Skeletal muscle satellite cell (primary cell): ENCODE measurements around the gene MAN2C1.

Source experiments
- H3K27me3 ChIP-seq: 2 replicates; pipeline ENCODE4 v1.7.0; 2013; ENCODE audit warnings: low read length; ENCODE audit not compliant: control insufficient read depth, insufficient read depth
- H3K36me3 ChIP-seq: 2 replicates; pipeline ENCODE4 v1.7.0; 2013; ENCODE audit warnings: mild to moderate bottlenecking, control low read depth, low read length; ENCODE audit not compliant: insufficient read depth
- H3K4me1 ChIP-seq: 2 replicates; pipeline ENCODE4 v1.7.0; 2013; ENCODE audit warnings: low read length; ENCODE audit not compliant: control insufficient read depth, insufficient read depth
- H3K4me2 ChIP-seq: 2 replicates; pipeline ENCODE4 v1.7.0; 2013; ENCODE audit warnings: mild to moderate bottlenecking, low read length
- H3K4me3 ChIP-seq: 2 replicates; pipeline ENCODE4 v1.7.0; 2013; ENCODE audit warnings: low read length
- H3K9ac ChIP-seq: 2 replicates; pipeline ENCODE4 v1.7.0; 2013; ENCODE audit warnings: mild to moderate bottlenecking, low read depth, low read length, moderate library complexity
- H3K9me3 ChIP-seq: replicated peaks from 2 replicates; pipeline ENCODE4 v1.7.0; 2013; ENCODE audit warnings: mild to moderate bottlenecking, control low read depth, low read length

MAN2C1 gene

GRCh38 chr15:75360391-75360790 is 8.0 kb downstream of the MAN2C1 start:
- H3K4me3 ChIP-seq = no peak overlapping the region
- no peaks in the 10 kb centered on the region for H3K9me3 ChIP-seq
- no peaks in the 10 kb centered on the region for H3K4me1 ChIP-seq
- peaks cover 50% of the 10 kb centered on the region for H3K36me3 ChIP-seq
- H3K27me3 ChIP-seq = no peaks in the 10 kb centered on the region
- no peak overlapping the region for H3K9ac ChIP-seq
- no peak overlapping the region for H3K4me2 ChIP-seq

GRCh38 chr15:75359537-75360250 is 8.7 kb downstream of the MAN2C1 start:
- no peaks in the 10 kb centered on the region for H3K27me3 ChIP-seq
- no peak overlapping the region for H3K9ac ChIP-seq
- peaks cover 47% of the 10 kb centered on the region for H3K36me3 ChIP-seq
- H3K4me2 ChIP-seq = no peak overlapping the region
- H3K4me3 ChIP-seq = no peak overlapping the region
- H3K9me3 ChIP-seq = no peaks in the 10 kb centered on the region
- H3K4me1 ChIP-seq = no peaks in the 10 kb centered on the region

GRCh38 chr15:75358771-75359536 is 9.5 kb downstream of the MAN2C1 start:
- H3K36me3 ChIP-seq = peaks cover 40% of the 10 kb centered on the region
- no peak overlapping the region for H3K9ac ChIP-seq
- no peak overlapping the region for H3K4me2 ChIP-seq
- no peaks in the 10 kb centered on the region for H3K4me1 ChIP-seq
- H3K4me3 ChIP-seq = no peak overlapping the region
- H3K9me3 ChIP-seq = no peaks in the 10 kb centered on the region
- H3K27me3 ChIP-seq = no peaks in the 10 kb centered on the region

- Histone ChIP-seq H3K27me3 (no peaks in the 10 kb centered on the region), H3K9ac (no peak overlapping the region), H3K9me3 (no peaks in the 10 kb centered on the region), H3K36me3 (peaks cover 39% of the 10 kb centered on the region), H3K4me3 (no peak overlapping the region), H3K4me2 (no peak overlapping the region), H3K4me1 (no peaks in the 10 kb centered on the region)
Measured at GRCh38 chr15:75357976-75358673, 10.3 kb downstream of the MAN2C1 start.

GRCh38 chr15:75356517-75356916 is 11.9 kb downstream of the MAN2C1 start:
- Histone ChIP-seq H3K4me3 (no peak overlapping the region), H3K4me1 (no peaks in the 10 kb centered on the region), H3K9ac (no peak overlapping the region), H3K36me3 (peaks cover 35% of the 10 kb centered on the region), H3K27me3 (no peaks in the 10 kb centered on the region), H3K4me2 (no peak overlapping the region), H3K9me3 (no peaks in the 10 kb centered on the region)

- H3K4me2 ChIP-seq = no peak overlapping the region
- H3K4me1 ChIP-seq = no peaks in the 10 kb centered on the region
- no peak overlapping the region for H3K9ac ChIP-seq
- H3K9me3 ChIP-seq = no peaks in the 10 kb centered on the region
- no peaks in the 10 kb centered on the region for H3K27me3 ChIP-seq
- H3K4me3 ChIP-seq = no peak overlapping the region
- H3K36me3 ChIP-seq = peaks cover 30% of the 10 kb centered on the region
Measured at GRCh38 chr15:75356006-75356405, 12.4 kb downstream of the MAN2C1 start.

GRCh38 chr15:75355369-75355768 is 13.0 kb downstream of the MAN2C1 start:
- H3K36me3 ChIP-seq = peaks cover 27% of the 10 kb centered on the region
- H3K4me2 ChIP-seq = no peak overlapping the region
- H3K4me1 ChIP-seq = no peaks in the 10 kb centered on the region
- H3K4me3 ChIP-seq = no peak overlapping the region
- H3K9ac ChIP-seq = no peak overlapping the region
- no peaks in the 10 kb centered on the region for H3K9me3 ChIP-seq
- no peaks in the 10 kb centered on the region for H3K27me3 ChIP-seq

GRCh38 chr15:75354454-75354853 is 14.0 kb downstream of the MAN2C1 start:
- no peaks in the 10 kb centered on the region for H3K9me3 ChIP-seq
- H3K4me1 ChIP-seq = no peaks in the 10 kb centered on the region
- H3K36me3 ChIP-seq = peaks cover 21% of the 10 kb centered on the region
- H3K4me2 ChIP-seq = no peak overlapping the region
- no peaks in the 10 kb centered on the region for H3K27me3 ChIP-seq
- H3K4me3 ChIP-seq = no peak overlapping the region
- H3K9ac ChIP-seq = no peak overlapping the region

GRCh38 chr15:75353604-75354003 is 14.8 kb downstream of the MAN2C1 start:
- no peak overlapping the region for H3K4me2 ChIP-seq
- H3K9me3 ChIP-seq = no peaks in the 10 kb centered on the region
- no peak overlapping the region for H3K4me3 ChIP-seq
- peaks cover 6% of the 10 kb centered on the region for H3K4me1 ChIP-seq
- peaks cover 19% of the 10 kb centered on the region for H3K36me3 ChIP-seq
- peaks cover 7% of the 10 kb centered on the region for H3K27me3 ChIP-seq
- no peak overlapping the region for H3K9ac ChIP-seq

- Histone ChIP-seq H3K9me3 (no peaks in the 10 kb centered on the region), H3K9ac (no peak overlapping the region), H3K27me3 (peaks cover 11% of the 10 kb centered on the region), H3K36me3 (peaks cover 13% of the 10 kb centered on the region), H3K4me1 (peaks cover 14% of the 10 kb centered on the region), H3K4me3 (no peak overlapping the region), H3K4me2 (no peak overlapping the region)
Measured at GRCh38 chr15:75352186-75353080, 16.0 kb downstream of the MAN2C1 start.
